NCI-H1436 (cell line): ENCODE measurements around the gene TRIM56.
"Not testable (repeated sequence)": the region's sequence is repeated elsewhere in the genome, so short reads cannot be mapped to it uniquely, and the experiment has no call there.

ENCODE experiments used
- DNase-seq: peaks from one replicate; lab custom pipeline; 2025; lab: John Stamatoyannopoulos, UW

Gene TRIM56

DNA sequence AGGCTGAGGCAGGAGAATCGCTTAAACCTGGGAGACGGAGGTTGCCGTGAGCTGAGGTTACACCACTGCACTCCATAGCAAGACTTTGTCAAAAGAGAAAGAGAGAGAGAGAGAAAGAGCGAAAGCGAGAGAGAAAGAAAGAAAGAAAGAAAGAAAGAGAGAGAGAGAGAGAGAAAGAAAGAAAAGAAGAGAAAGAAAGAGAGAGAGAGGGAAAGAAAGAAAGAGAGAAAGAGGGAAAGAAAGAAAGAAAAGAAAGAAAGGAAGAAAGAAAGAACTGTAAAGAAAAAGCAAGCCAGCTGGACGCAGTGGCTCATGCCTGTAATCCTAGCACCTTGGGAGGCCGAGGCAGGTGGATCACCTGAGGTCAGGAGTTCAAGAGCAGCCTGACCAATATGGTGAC is 27.9 kb downstream of the TRIM56 start:
- not testable (repeated sequence) for DNase-seq

DNA sequence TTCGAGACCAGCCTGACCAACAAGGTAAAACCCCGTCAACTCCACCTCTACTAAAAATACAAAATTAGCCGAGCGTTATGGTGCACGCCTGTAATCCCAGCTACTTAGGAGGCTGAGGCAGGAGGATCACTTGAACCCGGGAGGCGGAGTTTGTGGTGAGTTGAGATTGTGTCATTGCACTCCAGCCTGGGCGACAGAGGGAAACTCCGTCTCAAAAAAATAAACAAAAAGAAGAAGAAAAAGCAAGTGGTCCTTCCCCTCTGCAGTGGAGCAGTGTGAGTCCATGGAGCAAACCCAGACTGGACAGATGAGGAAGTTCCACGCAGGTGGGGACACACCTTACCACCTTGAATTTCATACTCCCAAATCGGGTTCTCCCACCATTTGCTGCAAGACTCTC is 28.6 kb downstream of the TRIM56 start:
- no peak for DNase-seq

DNA sequence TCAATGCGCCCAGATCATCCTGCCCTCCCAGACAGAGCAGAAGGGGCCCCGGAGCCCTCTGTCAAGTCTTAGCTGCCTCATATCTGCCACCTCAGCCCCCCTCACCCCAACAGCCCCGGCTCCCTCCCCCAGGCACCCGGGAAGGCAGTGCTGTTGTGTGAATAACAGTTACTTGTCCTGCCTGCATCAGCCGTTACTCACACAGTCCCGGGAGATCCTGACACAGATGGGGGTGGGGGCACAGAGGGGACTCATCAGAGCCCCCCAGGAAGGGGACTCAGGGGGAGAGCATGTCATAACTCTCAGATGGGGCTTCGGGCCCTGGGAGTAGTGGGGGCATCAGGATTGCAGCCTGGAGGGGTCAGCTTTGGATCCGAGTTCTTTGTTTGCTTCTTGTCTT is 29.2 kb downstream of the TRIM56 start:
- no peak for DNase-seq

DNA sequence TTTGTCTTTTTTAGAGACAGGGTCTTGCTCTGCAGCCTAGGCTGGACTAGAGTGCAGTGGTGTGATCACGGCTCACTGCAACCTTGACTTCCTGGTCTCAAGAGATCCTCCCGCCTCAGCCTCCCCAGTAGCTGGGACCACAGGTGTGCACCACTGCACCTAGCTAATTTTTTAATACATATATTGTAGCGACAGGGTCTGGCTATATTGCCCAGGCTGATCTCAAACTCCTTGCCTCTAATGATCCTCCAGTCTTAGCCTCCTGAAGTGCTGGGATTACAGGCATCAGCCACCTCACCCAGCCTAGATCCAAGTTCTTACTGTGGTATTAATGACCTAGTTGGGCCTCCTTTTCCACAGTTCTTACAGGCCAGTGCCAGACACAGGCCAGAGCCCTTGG is 29.9 kb downstream of the TRIM56 start:
- no peak for DNase-seq

DNA sequence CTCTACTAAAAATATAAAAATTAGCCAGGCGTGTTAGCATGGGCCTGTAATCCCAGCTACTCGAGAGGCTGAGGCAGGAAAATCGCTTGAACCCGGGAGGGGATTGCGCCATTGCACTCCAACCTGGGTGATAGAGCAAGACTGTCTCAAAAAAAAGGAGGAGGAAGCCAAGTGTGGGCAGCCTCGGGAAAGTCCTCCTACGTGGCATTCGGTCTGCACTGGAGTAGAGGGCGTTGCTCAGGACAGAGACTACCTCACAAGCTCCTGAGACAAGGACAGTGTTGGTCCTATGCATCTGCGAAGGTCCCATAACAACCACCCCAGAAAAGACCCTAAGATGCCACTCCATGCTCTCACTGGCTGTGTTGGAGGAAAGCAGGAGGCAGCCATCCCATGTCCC is 31.6 kb downstream of the TRIM56 start:
- no peak for DNase-seq

DNA sequence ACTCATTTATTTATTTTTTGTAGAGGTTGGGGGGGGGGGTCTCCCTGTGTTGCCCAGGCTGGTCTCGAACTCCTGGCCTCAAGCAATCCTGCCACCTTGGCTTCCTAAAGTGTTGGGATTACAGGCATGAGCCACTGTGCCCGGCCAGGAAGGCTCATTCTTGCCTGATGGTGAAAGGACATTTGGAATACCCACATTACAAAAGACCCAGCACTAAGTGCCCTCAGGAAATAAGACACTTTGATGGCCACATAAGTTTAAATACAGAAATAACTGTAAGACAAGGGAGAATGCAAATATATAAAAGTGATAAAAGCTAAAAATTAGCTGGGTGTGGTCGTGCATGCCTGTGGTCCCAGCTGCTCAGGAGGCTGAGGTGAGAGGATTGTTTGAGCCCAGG is 33.6 kb downstream of the TRIM56 start:
- no peak for DNase-seq

DNA sequence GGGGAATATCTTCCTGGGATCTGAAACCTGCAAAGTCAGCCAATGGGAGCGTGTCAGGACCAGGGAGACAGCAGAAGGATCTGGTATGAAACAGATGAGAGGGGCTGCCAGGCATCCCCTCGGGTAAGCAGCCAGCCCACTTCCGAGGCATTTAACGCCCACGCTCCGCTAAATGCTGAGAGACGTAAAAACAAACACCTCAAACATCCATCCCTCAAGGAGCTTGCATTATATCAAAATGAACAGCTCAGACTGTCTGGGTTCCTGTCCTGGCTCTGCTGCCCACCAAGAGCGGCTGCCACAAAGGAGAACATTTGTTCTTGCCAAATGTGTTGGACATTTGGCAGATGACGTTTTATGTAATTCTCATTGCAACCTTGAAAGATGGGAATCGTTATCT is 34.6 kb downstream of the TRIM56 start:
- DNase-seq = no peak

DNA sequence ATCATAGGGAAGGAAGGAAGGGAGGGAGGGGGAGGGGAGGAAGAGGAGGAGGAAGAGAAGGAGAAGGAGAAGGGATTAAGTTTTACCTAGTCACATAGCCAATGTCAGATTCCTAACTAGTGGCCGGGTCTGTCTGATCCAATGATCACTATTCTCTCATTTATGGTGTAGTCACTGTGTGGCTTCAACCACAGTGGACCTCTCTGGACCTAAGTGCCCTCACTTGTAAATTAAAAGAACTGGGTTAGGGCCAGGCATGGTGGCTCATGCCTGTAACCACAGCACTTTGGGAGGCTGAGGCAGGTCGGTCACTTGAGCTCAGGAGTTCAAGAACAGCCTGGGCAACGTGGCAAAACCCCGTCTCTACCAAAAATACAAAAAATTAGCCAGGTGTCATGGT is 35.0 kb downstream of the TRIM56 start:
- no peak for DNase-seq

DNA sequence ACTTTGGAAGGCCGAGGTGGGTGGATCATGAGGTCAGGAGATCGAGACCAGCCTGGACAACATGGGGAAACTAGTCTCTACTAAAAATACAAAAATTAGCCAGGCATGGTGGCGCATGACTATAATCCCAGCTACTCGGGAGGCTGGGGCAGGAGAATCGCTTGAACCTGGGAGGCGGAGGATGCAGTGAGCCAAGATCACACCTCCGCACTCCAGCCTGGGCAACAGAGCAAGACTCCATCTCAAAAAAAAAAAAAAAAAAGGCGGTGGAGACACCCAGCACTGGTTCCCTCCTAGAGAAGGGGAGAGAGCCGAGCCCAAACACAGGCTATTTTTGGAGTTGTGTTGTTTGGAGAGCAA is 36.3 kb downstream of the TRIM56 start:
- DNase-seq = not testable (repeated sequence)

DNA sequence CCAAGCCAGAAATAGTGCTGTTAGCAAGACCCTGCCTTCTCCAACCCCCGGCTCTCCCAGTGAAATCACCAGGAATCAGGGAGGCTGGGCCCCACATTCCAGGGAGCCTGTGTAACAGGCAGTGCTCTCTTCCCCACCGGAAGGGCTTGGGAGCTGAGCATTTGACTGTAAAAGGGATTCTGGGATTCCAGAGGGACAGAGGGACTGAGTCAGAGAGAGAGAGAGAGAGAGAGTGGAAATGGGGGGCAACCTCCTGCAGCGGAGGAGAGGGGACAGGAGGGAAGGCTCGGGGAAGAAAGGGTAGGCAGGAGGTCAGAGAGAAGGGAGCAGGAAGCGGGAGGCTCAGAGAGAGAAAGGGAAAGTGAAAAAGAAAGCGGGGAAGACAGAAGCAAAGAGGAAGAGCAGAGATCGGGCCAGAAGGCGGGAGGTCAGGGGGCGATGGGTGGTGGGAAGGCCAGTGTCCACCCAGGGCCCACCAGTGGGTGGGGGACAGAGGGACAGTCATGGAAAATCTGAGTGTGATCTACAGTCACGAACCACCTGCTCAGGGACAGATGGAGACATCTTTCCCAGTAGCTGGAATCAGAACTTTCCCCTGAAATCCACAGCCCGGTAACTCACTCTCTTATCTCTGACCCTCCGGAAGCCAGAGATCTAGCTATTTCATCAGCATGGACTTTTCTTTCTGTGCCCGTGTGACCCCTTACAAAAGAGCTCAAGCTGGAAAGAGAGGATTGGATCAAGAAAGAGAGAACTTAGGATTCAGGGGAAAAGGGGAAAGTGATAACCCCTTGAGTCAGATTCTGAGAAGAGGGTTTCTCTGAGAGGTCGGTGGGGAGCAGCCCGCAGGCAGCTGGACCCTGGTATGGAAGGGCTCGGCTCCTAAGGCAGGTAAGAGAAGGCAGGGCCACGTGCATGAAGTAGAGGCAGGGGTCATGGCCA is 37.0 kb downstream of the TRIM56 start:
- DNase-seq = no peak

DNA sequence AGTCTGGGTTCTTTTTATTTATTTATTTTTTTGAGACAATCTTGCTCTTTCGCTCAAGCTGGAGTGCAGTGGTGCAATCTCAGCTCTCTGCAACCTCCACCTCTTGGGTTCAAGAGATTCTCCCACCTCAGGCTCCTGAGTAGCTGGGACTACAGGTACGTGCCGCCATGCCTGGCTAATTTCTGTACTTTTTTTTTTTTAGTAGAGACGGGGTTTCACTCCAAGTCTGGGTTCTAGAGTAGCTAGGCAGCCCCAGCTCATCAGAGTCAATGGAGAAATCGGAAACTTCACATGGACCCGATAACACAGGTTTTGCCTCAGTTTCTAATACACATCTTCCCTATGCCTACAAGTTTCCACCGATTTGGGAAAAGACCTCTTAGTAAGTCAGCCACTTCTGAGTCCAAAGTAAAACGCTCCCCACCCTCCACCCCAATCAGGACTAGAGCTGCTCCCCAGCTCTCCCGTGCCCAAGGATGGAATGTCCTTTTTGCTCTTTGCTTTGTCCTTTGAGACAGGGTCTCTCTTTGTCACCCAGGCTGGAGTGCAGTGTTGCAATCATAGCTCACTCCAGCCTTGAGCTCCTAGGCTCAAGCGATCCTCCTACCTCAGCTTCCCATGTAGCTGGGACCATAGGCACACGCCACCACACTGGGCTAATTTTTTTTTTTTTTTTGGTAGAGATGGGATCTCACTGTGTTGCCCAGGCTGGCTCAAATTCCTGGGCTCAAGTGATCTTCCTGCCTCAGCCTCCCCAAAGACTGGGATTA is 37.8 kb downstream of the TRIM56 start:
- no peak for DNase-seq

DNA sequence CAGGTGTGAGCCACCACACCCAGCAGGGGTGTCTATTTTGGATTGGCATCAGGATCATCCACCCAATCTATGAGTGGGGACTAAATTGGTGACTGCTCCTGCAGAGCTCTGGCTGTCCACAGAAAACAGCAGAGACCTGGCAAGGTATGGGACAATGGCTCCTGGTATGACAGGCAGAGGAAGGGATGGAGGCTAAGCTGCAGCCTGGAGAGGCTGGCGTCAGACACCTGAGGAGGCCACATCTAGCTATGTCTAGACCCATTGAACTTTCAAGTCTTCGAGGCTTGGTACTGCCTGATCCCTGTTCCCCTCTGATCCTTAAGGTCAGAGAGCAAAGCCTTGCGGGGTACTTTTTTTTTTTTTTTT is 38.4 kb downstream of the TRIM56 start:
- DNase-seq = no peak

DNA sequence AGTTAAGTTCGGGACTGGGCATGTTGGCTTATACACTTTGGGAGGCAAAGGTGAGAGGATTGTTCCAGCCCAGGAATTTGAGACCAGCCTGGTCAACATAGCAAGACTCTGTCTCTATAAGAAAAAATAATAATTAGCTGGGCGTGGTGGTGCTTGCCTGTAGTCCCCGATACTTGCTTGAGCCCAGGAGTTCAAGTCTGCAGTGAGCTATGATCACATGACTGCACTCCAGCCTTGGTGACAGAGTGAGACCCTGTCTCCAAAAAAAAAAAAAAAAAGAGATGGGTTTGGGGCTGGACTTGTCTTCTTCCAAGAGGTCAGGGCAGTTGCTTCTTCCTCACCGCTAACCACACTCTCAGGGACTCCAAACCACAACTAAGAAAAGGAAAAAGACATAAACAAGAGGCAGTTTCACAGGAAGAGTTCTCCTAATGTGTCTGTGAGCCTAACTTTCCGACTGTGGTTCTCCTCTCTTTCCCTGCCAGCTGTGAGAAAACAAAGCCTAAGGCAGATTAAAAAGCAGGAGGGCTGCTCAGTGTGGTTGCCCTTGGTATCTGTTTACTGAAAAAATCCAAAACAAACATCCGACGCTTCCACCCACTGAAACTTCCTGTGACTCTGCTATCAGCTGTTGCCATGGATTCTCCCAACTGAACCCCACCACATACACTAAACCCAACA is 39.2 kb downstream of the TRIM56 start:
- DNase-seq = no peak

DNA sequence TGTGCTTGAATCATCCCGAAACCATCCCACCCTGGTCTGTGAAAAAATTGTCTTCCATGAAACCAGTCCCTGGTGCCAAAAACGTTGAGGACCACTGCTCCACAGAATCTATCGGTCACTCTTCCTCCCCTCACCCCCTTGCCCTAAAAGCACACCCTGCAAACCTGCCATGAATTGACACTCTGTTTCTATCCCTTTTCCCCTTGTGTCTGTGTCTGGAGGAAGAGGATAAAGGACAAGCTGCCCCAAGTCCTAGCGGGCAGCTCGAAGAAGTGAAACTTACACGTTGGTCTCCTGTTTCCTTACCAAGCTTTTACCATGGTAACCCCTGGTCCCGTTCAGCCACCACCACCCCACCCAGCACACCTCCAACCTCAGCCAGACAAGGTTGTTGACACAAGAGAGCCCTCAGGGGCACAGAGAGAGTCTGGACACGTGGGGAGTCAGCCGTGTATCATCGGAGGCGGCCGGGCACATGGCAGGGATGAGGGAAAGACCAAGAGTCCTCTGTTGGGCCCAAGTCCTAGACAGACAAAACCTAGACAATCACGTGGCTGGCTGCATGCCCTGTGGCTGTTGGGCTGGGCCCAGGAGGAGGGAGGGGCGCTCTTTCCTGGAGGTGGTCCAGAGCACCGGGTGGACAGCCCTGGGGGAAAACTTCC is 40.8 kb downstream of the TRIM56 start:
- no peak for DNase-seq

DNA sequence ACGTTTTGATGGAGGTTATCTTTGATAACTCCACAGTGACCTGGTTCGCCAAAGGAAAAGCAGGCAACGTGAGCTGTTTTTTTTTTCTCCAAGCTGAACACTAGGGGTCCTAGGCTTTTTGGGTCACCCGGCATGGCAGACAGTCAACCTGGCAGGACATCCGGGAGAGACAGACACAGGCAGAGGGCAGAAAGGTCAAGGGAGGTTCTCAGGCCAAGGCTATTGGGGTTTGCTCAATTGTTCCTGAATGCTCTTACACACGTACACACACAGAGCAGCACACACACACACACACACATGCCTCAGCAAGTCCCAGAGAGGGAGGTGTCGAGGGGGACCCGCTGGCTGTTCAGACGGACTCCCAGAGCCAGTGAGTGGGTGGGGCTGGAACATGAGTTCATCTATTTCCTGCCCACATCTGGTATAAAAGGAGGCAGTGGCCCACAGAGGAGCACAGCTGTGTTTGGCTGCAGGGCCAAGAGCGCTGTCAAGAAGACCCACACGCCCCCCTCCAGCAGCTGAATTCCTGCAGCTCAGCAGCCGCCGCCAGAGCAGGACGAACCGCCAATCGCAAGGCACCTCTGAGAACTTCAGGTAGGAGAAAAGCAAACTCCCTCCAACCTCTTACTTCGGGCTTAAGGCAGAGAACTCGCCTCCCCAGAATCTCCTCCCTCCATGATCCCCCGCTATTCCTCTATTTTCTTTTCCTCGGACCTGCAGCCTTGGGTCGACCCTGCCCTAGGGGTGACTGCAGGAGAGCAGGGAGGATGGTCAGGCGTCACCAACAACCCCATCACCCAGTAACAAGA is 41.6 kb downstream of the TRIM56 start, which contains the start of gene SERPINE1:
SERPINE1 (plus strand) TSS at position 454 of the 809 bp plus-strand sequence. CDS start 1,290 bp downstream, outside the sequence.
- no peak for DNase-seq

DNA sequence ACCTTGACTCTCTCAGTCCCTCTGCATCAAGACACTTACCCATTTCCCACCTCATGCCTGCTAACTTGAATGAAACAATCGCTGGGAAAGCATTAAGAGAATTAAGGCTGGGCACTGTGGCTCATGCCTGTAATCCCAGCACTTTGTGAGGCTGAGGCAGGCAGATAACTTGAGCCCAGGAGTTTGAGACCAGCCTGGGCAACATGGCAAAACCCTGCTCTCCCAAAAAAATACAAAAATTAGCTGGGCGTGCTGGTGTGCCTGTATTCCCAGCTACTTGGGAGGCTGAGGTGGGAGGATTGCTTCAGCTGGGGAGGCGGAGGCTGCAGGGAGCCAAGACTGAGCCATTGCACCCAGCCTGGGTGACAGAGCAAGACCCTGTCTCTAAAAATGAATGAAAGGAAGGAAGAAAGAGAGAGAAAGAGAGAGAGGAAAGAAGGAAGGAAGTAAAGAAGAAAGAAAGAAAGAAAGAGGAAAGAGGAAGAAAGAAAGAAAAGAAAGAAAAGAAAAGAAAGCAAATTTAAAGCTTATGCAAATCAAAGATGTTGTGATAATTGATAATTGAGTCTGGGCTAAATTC is 42.3 kb downstream of the TRIM56 start:
- DNase-seq = no peak

DNA sequence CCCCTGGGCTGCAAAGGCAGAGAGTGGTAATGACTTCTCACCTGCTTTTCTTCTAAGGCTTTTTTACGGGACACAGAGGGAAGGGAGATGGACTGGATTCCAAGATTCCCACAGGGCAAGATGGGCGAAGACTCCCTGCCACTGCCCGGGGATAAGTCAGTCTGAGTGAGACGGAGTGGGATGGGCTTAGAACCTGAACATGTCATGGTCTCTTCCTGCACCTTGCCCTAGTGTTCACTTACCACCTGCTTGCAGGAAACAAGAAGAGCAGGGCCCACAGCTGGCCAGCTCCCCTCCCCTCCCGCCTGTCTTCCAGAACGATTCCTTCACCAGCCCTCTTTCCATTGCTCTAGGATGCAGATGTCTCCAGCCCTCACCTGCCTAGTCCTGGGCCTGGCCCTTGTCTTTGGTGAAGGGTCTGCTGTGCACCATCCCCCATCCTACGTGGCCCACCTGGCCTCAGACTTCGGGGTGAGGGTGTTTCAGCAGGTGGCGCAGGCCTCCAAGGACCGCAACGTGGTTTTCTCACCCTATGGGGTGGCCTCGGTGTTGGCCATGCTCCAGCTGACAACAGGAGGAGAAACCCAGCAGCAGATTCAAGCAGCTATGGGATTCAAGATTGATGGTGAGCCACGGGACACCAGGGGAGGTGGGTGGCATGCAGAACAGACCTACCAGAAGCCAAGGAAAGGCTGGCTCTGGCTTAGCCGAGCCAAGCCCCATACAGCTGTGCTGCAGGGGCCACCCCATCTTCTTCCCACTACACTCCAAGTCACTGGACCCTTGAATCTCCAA is 43.0 kb downstream of the TRIM56 start:
- DNase-seq = no peak

DNA sequence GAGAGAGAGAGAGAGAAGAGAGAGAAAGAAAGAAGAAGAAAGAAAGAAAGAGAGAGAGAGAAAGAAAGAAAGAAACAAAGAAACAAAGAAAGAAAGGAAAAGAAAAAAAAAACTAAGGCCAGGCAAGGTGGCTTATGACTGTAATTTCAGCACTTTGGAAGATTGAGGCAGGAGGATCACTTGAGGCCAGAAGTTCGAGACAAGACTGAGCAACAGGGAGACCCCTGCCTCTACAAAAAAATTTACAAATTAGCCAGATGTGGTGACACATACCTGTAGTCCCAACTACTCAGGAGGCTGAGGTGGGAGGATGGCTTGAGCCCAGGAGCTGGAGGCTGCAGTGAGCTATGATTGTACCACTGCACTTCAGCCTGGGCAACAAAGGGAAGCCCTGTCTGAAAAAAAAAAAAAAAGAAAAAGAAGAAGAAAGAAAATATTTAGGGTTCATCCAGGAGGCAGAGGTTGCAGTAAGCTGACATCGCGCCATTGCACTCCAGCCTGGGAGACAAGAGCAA is 44.4 kb downstream of the TRIM56 start:
- no peak for DNase-seq
